Right cardiac atrium (tissue), 5 donors: ENCODE data around the gene ASCL2. TPM values are rescaled to one million over a fixed set of nuclear protein-coding genes. Genes with fewer than 3 reads are reported as not detected.
A peak's percentile ranks its signal among the peaks of the same experiment; 100 is the strongest.

Experiments
- ATAC-seq, 2 donors: fragments of 200-7000 bp; cut with Tn5 transposase; one replicate each; pipeline versions ENCODE4 v1.8.0 to v1.9.1; 2020; ENCODE audit warnings: moderate library complexity in 2 of 2, mild to moderate bottlenecking in 1 of 2
- DNase-seq, 3 donors: peaks; one replicate each; pipeline ENCODE4 v3.0.0-alpha.2; 2020
- H3K27ac ChIP-seq: one replicate; pipeline ENCODE4 v1.5.1; 2013; ENCODE audit warnings: mild to moderate bottlenecking, low read length, control low read depth, moderate library complexity
- H3K27me3 ChIP-seq: one replicate; pipeline ENCODE4 v1.6.1; 2013; ENCODE audit not compliant: control insufficient read depth, insufficient read depth
- H3K4me1 ChIP-seq: one replicate; pipeline ENCODE4 v1.6.1; 2013; ENCODE audit warnings: low read length; ENCODE audit not compliant: control insufficient read depth, insufficient read depth
- H3K4me3 ChIP-seq: one replicate; pipeline ENCODE4 v1.5.1; 2013; ENCODE audit warnings: low read length, control low read depth
- H3K9me3 ChIP-seq: one replicate; pipeline ENCODE4 v1.6.1; 2013; ENCODE audit warnings: low read length; ENCODE audit not compliant: control insufficient read depth
- WGBS: extraction: QIAGEN DNeasy Blood & Tissue Kit; methylation state at CpG from one replicate; pipeline ENCODE4 v1.1.7; 2013; 5-methylcytosine and 5-hydroxymethylcytosine counted together
- intact Hi-C, 4 donors: fragments of 100-400 bp; cut with DNase I; formaldehyde crosslinking; loops; one replicate each; pipeline versions ENCODE4 v1.11.0 to v1.14.0; 2022 to 2023
- polyA plus RNA-seq: library from polyadenylated mRNA; stranded (reverse); fragments of 200-250 nt; gene quantifications from one replicate; pipeline ENCODE4 v1.2.3, GENCODE V29; 2013
- total RNA-seq, 4 donors: library from RNA; stranded (reverse); fragmentation: NEBNext Ultra II Directional; extraction: Animal tissue kit (Norgen Biotek cat#: 25700); gene quantifications; one replicate each; pipeline ENCODE4 v1.2.1, GENCODE V29; 2021
- donor health status: healthy with polysubstance abuse.
- donor health status: DM: no; HTN: yes; CAD: no.
- donor health status: DM: no; HTN: no; CAD: no.
- donor health status: DM: no; HTN: yes; CAD: no; lungs with severe emphysema.
- donor health status: DM: yes; HTN: yes; CAD: no.

Gene ASCL2
- total and polyA plus RNA-seq, 5 donors = 0.20 to 0.51 (median 0.29) TPM; not detected in 1

- H3K27me3 ChIP-seq = no peaks in the 10 kb centered on the region
Measured at GRCh38 chr11:2264366-2265053, 5.9 kb downstream of the ASCL2 start.

GRCh38 chr11:2263724-2264360 is 6.5 kb downstream of the ASCL2 start:
- Histone ChIP-seq H3K27me3 (no peaks in the 10 kb centered on the region), H3K27ac (no peak overlapping the region), H3K9me3 (no peaks in the 10 kb centered on the region), H3K4me1 (no peaks in the 10 kb centered on the region), H3K4me3 (no peak overlapping the region)
- DNase-seq = peak in 1 of 3 donors; percentile 29
- intact Hi-C loops = no loop called here
- no peak for ATAC-seq
- 93% methylated on average over 13 of the region's 13 CpGs for WGBS

More at GRCh38 chr11:2264366-2265053, 5.9 kb downstream of the ASCL2 start:
- Histone ChIP-seq H3K4me1 (no peaks in the 10 kb centered on the region), H3K4me3 (no peak overlapping the region), H3K9me3 (no peaks in the 10 kb centered on the region), H3K27ac (no peak overlapping the region)
- 86% methylated on average over 22 of the region's 22 CpGs for WGBS
- ATAC-seq (no peak), DNase-seq (peak in 1 of 3 donors; percentile 33)
- intact Hi-C loops = no loop called here

GRCh38 chr11:2263071-2263565 is 7.3 kb downstream of the ASCL2 start:
- Histone ChIP-seq H3K4me3 (no peak overlapping the region), H3K27ac (no peak overlapping the region), H3K9me3 (no peaks in the 10 kb centered on the region), H3K27me3 (no peaks in the 10 kb centered on the region), H3K4me1 (no peaks in the 10 kb centered on the region)
- WGBS = 88% methylated on average over 10 of the region's 10 CpGs
- DNase-seq (no peak), ATAC-seq (no peak)
- intact Hi-C loops = no loop called here

GRCh38 chr11:2262301-2263070 is 7.9 kb downstream of the ASCL2 start:
- Histone ChIP-seq H3K4me1 (no peaks in the 10 kb centered on the region), H3K27ac (no peak overlapping the region), H3K4me3 (no peak overlapping the region), H3K27me3 (no peaks in the 10 kb centered on the region), H3K9me3 (no peaks in the 10 kb centered on the region)
- DNase-seq (no peak), ATAC-seq (no peak)
- 90% methylated on average over 18 of the region's 18 CpGs for WGBS
- intact Hi-C loops = no loop called here

GRCh38 chr11:2261436-2262230 is 8.8 kb downstream of the ASCL2 start:
- Histone ChIP-seq H3K4me1 (no peaks in the 10 kb centered on the region), H3K4me3 (no peak overlapping the region), H3K27ac (no peak overlapping the region), H3K27me3 (no peaks in the 10 kb centered on the region), H3K9me3 (no peaks in the 10 kb centered on the region)
- intact Hi-C loops = no loop called here
- DNase-seq = no peak
- 79% methylated on average over 21 of the region's 21 CpGs for whole genome bisulfite sequencing
- ATAC-seq = no peak

GRCh38 chr11:2260491-2261364 is 9.7 kb downstream of the ASCL2 start:
- Histone ChIP-seq H3K27me3 (no peaks in the 10 kb centered on the region), H3K4me3 (no peak overlapping the region), H3K4me1 (no peaks in the 10 kb centered on the region), H3K27ac (no peak overlapping the region), H3K9me3 (no peaks in the 10 kb centered on the region)
- DNase-seq = peak in 1 of 3 donors; percentile 46
- WGBS = 87% methylated on average over 26 of the region's 26 CpGs
- ATAC-seq = no peak
- intact Hi-C loops = no loop called here

- 65% methylated on average over 12 of the region's 12 CpGs for whole genome bisulfite sequencing
Measured at GRCh38 chr11:2259897-2260451, 10.4 kb downstream of the ASCL2 start.

GRCh38 chr11:2259466-2259830 is 10.9 kb downstream of the ASCL2 start:
- DNase-seq (no peak), ATAC-seq (no peak)
- intact Hi-C loops = no loop called here
- H3K9me3 ChIP-seq = no peaks in the 10 kb centered on the region
- H3K4me1 ChIP-seq = no peaks in the 10 kb centered on the region
- H3K27ac ChIP-seq = no peak overlapping the region
- H3K4me3 ChIP-seq = no peak overlapping the region
- 84% methylated on average over 8 of the region's 8 CpGs for whole genome bisulfite sequencing
- H3K27me3 ChIP-seq = no peaks in the 10 kb centered on the region

More at GRCh38 chr11:2259897-2260451, 10.4 kb downstream of the ASCL2 start:
- ATAC-seq (no peak), DNase-seq (peak in 1 of 3 donors; percentile 43)
- no peaks in the 10 kb centered on the region for H3K4me1 ChIP-seq
- H3K4me3 ChIP-seq = no peak overlapping the region
- H3K27ac ChIP-seq = no peak overlapping the region
- intact Hi-C loops = no loop called here
- H3K9me3 ChIP-seq = no peaks in the 10 kb centered on the region
- no peaks in the 10 kb centered on the region for H3K27me3 ChIP-seq

GRCh38 chr11:2258501-2259465 is 11.6 kb downstream of the ASCL2 start:
- WGBS = 89% methylated on average over 29 of the region's 29 CpGs
- no peak overlapping the region for H3K4me3 ChIP-seq
- no peaks in the 10 kb centered on the region for H3K4me1 ChIP-seq
- intact Hi-C loops = no loop called here
- ATAC-seq = no peak
- no peak overlapping the region for H3K27ac ChIP-seq
- no peaks in the 10 kb centered on the region for H3K9me3 ChIP-seq
- H3K27me3 ChIP-seq = no peaks in the 10 kb centered on the region
- peak in 1 of 3 donors; percentile 58 for DNase-seq
